ENCODE measurements around the gene PLEKHM1.
"Not testable (repeated sequence)": the region's sequence is repeated elsewhere in the genome, so short reads cannot be mapped to it uniquely, and the experiment has no call there.

GRCh38 chr17:45449260-45449659 is 41.3 kb downstream of the PLEKHM1 start:
- TF ChIP-seq POLR2A (IDR thresholded peaks at IDR 0.05; ENCODE audit: low read length); GATA1 (IDR thresholded peaks at IDR 0.05; ENCODE audit: low read depth, low read length): not testable (repeated sequence)
